B cell (primary cell): ENCODE measurements around the gene MPST. TPM values are rescaled to one million over a fixed set of nuclear protein-coding genes. Genes with fewer than 3 reads are reported as not detected.

Source experiments
- ATAC-seq: fragments of 200-7000 bp; cut with Tn5 transposase; one replicate; pipeline ENCODE4 v1.10.0; 2021; ENCODE audit warnings: low read depth, mild to moderate bottlenecking, moderate number of reproducible peaks, moderate library complexity
- CTCF ChIA-PET: fragments of 350-600 bp; sonication (Branson Sonifier 250); formaldehyde crosslinking; loops from one replicate; lab custom pipeline; 2021; ENCODE audit warnings: antibody characterized with exemption, inconsistent platforms; lab: Charles Lee
- POLR2A ChIA-PET: fragments of 350-600 bp; sonication (Branson Sonifier 250); formaldehyde crosslinking; loops from one replicate; lab custom pipeline; 2021; ENCODE audit warnings: antibody characterized with exemption; lab: Charles Lee
- DNase-seq: peaks from one replicate; pipeline ENCODE4 v3.0.0; 2013
- H2AFZ ChIP-seq: 2 replicates; pipeline ENCODE4 v1.6.1; 2012; ENCODE audit warnings: mild to moderate bottlenecking, low read depth, low read length; ENCODE audit not compliant: insufficient read depth, poor library complexity, severe bottlenecking
- H3K27ac ChIP-seq, 2 donors: 1 replicate in 1 of 2; 2 replicates in 1 of 2; pipeline ENCODE4 v1.5.1; 2012 to 2013; ENCODE audit warnings: low read length in 2 of 2, mild to moderate bottlenecking in 2 of 2, moderate library complexity in 1 of 2
- H3K27me3 ChIP-seq, 4 experiments: fragments of 200-600 bp in 1 of 4; sonication (generic) in 1 of 4; replicated peaks in 1 of 4; 1 replicate in 2 of 4; 2 replicates in 2 of 4; pipeline versions ENCODE4 v1.6.1 to v1.7.0; 2013 to 2016; ENCODE audit warnings: low read length in 3 of 4, mild to moderate bottlenecking in 2 of 4, mixed read lengths in 1 of 4, moderate library complexity in 1 of 4; ENCODE audit not compliant: insufficient read depth in 4 of 4, control insufficient read depth in 3 of 4; ENCODE audit errors: control extremely low read depth in 1 of 4
- H3K36me3 ChIP-seq, 2 experiments: replicated peaks in 1 of 2; 1 replicate in 1 of 2; 2 replicates in 1 of 2; pipeline versions ENCODE4 v1.6.1 to v1.7.1; 2013; ENCODE audit warnings: low read length in 1 of 2; ENCODE audit not compliant: insufficient read depth in 2 of 2, control insufficient read depth in 1 of 2; ENCODE audit errors: control extremely low read depth in 1 of 2, extremely low read depth in 1 of 2
- H3K4me1 ChIP-seq, 2 donors: fragments of 200-600 bp in 1 of 2; sonication (generic) in 1 of 2; 1 replicate in 1 of 2; 2 replicates in 1 of 2; pipeline versions ENCODE4 v1.5.1 to v1.6.1; 2013 to 2017; ENCODE audit warnings: low read length in 2 of 2; ENCODE audit not compliant: control insufficient read depth in 2 of 2, insufficient read depth in 2 of 2
- H3K4me2 ChIP-seq: replicated peaks from 2 replicates; pipeline ENCODE3; 2012; ENCODE audit warnings: mild to moderate bottlenecking, low read depth, low read length; ENCODE audit not compliant: poor library complexity, severe bottlenecking
- H3K4me3 ChIP-seq, 5 experiments: fragments of 200-600 bp in 1 of 5; sonication (generic) in 1 of 5; 1 replicate in 3 of 5; 2 replicates in 2 of 5; pipeline versions ENCODE4 v1.5.1 to v1.7.0; 2011 to 2016; ENCODE audit warnings: low read length in 4 of 5, mild to moderate bottlenecking in 4 of 5, low read depth in 2 of 5, control low read depth in 1 of 5, moderate library complexity in 1 of 5; ENCODE audit not compliant: insufficient read depth in 1 of 5; ENCODE audit errors: control extremely low read depth in 1 of 5, extremely low read depth in 1 of 5
- H3K79me2 ChIP-seq: fragments of 200-600 bp; sonication (generic); one replicate; pipeline ENCODE4 v1.6.0; 2016; ENCODE audit warnings: low read length; ENCODE audit not compliant: control insufficient read depth, insufficient read depth
- H3K9ac ChIP-seq: fragments of 200-600 bp; sonication (generic); 2 replicates; pipeline ENCODE4 v1.6.1; 2017; ENCODE audit warnings: mild to moderate bottlenecking, low read length, moderate library complexity
- H3K9me3 ChIP-seq, 3 donors: one replicate each; pipeline versions ENCODE4 v1.6.1 to v1.7.1; 2013; ENCODE audit warnings: low read length in 2 of 3; ENCODE audit not compliant: control insufficient read depth in 2 of 3, insufficient read depth in 1 of 3; ENCODE audit errors: control extremely low read depth in 1 of 3
- H4K20me1 ChIP-seq: 2 replicates; pipeline ENCODE4 v1.6.0; 2012; ENCODE audit warnings: mild to moderate bottlenecking, low read length; ENCODE audit not compliant: insufficient read depth, control insufficient read depth, poor library complexity, severe bottlenecking
- H3K27ac Mint-ChIP-seq: one replicate; pipeline ENCODE4 v1.8.0; 2021; ENCODE audit warnings: mixed read lengths
- H3K27me3 Mint-ChIP-seq: one replicate; pipeline ENCODE4 v1.8.0; 2021; ENCODE audit warnings: mixed read lengths
- H3K4me1 Mint-ChIP-seq: one replicate; pipeline ENCODE4 v1.8.0; 2021; ENCODE audit warnings: mixed read lengths
- H3K4me3 Mint-ChIP-seq: one replicate; pipeline ENCODE4 v1.8.0; 2021; ENCODE audit warnings: mixed read lengths
- H3K9me3 Mint-ChIP-seq: one replicate; pipeline ENCODE4 v1.8.0; 2022; ENCODE audit warnings: mixed read lengths; ENCODE audit not compliant: insufficient read depth
- EZH2 ChIP-seq: IDR thresholded peaks from 2 replicates; pipeline ENCODE4 v1.6.1; 2012; ENCODE audit warnings: borderline replicate concordance, low read depth, mild to moderate bottlenecking, moderate library complexity, low read length; ENCODE audit not compliant: insufficient read depth, poor library complexity, severe bottlenecking
- WGBS: methylation state at CpG from one replicate; pipeline ENCODE4 v1.1.5; 2013; ENCODE audit warnings: missing lambda C conversion rate; ENCODE audit not compliant: insufficient coverage; 5-methylcytosine and 5-hydroxymethylcytosine counted together
- intact Hi-C: fragments of 100-400 bp; cut with micrococcal nuclease; formaldehyde crosslinking; loops from one replicate; pipeline ENCODE4 v1.10.0; 2022
- polyA plus RNA-seq: library from polyadenylated mRNA; depleted of rRNA; stranded (reverse); fragments of >200 nt; gene quantifications from 2 replicates; pipeline ENCODE4 v1.2.3, GENCODE V29; 2012
- total RNA-seq, 2 donors: library from RNA; stranded (reverse); fragments of 120-200 nt in 1 of 2; gene quantifications; 1 replicate in 1 of 2; 2 replicates in 1 of 2; pipeline versions ENCODE4 v1.2.3 to v1.2.4, GENCODE V29; 2013 to 2022
- TF ChIP-seq, protein P1 (sequence below): fragments of 200-600 bp; IDR thresholded peaks from one replicate; pipeline ENCODE4 v1.8.0; 2022; ENCODE audit warnings: antibody characterized with exemption, mild to moderate bottlenecking

MPST gene
- total and polyA plus RNA-seq, 2 donors (not counting 1 experiment from before 2014, with no cell fraction given) = 11.2 to 17.7 TPM

DNA sequence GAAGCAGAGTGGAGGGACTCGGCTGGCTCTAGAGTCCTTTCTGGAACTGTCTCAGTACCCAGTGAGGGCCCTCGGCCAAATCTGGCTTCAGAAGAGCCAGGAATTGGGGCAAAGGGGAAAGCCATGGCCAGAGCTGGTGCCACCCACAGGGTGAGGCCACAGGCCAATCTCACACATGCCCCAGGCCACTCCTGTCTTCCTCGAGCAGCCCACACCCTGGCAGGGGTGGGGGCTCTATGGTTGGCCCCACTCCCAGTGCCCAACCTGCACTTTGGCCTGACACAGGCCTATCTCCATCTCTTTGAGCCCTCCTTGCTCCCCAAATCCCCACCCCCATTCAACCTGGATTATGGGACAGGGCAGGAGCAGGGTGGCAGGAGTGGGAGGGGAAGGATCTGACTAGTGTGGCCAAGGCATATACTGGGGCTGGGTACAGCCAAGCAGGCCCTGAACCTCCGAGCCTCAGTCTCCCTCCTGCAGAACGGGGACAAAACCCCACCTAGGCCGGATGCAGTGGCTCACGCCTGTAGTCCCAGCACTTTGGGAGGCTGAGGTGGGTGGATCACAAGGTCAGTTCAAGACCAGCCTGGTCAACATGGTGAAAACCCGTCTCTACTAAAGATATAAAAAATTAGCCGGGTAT is 7.2 kb upstream of the MPST start:
- Histone ChIP-seq H3K36me3 (no peaks in the 10 kb centered on the region), H3K79me2 (no peaks in the 10 kb centered on the region), H3K4me1 (no peaks in the 10 kb centered on the region), H3K27ac (no peak overlapping the region), H3K27me3 (no peaks in the 10 kb centered on the region), H3K9ac (no peak overlapping the region), H3K4me2 (no peak overlapping the region), H3K4me3 (no peak overlapping the region), H3K9me3 (no peaks in the 10 kb centered on the region), H4K20me1 (no peaks in the 10 kb centered on the region), H2AFZ (no peak overlapping the region)
- H3K27ac Mint-ChIP-seq = no peak overlapping the region
- DNase-seq (no peak), ATAC-seq (no peak)
- H3K9me3 Mint-ChIP-seq = no peaks in the 10 kb centered on the region
- TF ChIP-seq EZH2 = no peak
- TF ChIP-seq, protein P1, sequence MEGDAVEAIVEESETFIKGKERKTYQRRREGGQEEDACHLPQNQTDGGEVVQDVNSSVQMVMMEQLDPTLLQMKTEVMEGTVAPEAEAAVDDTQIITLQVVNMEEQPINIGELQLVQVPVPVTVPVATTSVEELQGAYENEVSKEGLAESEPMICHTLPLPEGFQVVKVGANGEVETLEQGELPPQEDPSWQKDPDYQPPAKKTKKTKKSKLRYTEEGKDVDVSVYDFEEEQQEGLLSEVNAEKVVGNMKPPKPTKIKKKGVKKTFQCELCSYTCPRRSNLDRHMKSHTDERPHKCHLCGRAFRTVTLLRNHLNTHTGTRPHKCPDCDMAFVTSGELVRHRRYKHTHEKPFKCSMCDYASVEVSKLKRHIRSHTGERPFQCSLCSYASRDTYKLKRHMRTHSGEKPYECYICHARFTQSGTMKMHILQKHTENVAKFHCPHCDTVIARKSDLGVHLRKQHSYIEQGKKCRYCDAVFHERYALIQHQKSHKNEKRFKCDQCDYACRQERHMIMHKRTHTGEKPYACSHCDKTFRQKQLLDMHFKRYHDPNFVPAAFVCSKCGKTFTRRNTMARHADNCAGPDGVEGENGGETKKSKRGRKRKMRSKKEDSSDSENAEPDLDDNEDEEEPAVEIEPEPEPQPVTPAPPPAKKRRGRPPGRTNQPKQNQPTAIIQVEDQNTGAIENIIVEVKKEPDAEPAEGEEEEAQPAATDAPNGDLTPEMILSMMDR = no peak
- 93% methylated on average over 6 of the region's 9 CpGs for WGBS
- H3K27me3 Mint-ChIP-seq = peaks cover 4% of the 10 kb centered on the region
- POLR2A ChIA-PET = no interaction called here
- H3K4me3 Mint-ChIP-seq = no peak overlapping the region
- no peaks in the 10 kb centered on the region for H3K4me1 Mint-ChIP-seq
- CTCF ChIA-PET = interaction anchor here (1.8 kb wide), 1 partner anchor 10 kb away, joined by 4 read pairs; no protein-coding TSS in a partner anchor
- intact Hi-C loops = no loop called here

DNA sequence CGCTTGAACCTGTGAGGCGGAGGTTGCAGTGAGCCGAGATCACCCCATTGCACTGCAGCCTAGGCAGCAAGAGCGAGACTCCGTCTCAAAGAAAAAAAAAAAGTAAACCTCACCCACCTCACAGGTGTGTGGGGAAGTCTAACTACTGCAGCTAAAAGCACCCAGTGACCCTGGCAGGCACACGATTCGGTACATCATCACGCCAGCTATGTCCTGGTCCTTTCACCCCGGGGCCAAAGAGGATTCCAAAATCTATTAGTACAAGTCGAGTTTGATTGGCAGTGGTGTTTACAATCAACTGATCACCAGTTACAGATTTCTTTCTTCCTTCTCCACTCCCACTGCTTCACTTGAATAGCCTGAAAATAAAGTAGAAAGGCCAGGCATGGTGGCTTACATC is 6.6 kb upstream of the MPST start:
- H3K4me2 ChIP-seq = no peak overlapping the region
- H3K4me1 ChIP-seq = no peaks in the 10 kb centered on the region
- no peaks in the 10 kb centered on the region for H3K9me3 ChIP-seq
- ChIA-PET POLR2A (no interaction called here), CTCF (interaction anchor here (1.8 kb wide), 1 partner anchor 9 kb away, joined by 4 read pairs; no protein-coding TSS in a partner anchor)
- H4K20me1 ChIP-seq = no peaks in the 10 kb centered on the region
- H3K27me3 ChIP-seq = no peaks in the 10 kb centered on the region
- no peak overlapping the region for H3K27ac ChIP-seq
- H3K79me2 ChIP-seq = no peaks in the 10 kb centered on the region
- no peak for ATAC-seq
- intact Hi-C loops = no loop called here
- Mint-ChIP-seq H3K27me3 (peaks cover 3% of the 10 kb centered on the region), H3K27ac (no peak overlapping the region), H3K9me3 (no peaks in the 10 kb centered on the region), H3K4me1 (no peaks in the 10 kb centered on the region), H3K4me3 (no peak overlapping the region)
- no peak overlapping the region for H3K9ac ChIP-seq
- H3K4me3 ChIP-seq = no peak overlapping the region
- DNase-seq = no peak
- H3K36me3 ChIP-seq = no peaks in the 10 kb centered on the region
- H2AFZ ChIP-seq = no peak overlapping the region
- WGBS = 100% methylated on average over 2 of the region's 10 CpGs
- TF ChIP-seq EZH2 = no peak
- TF ChIP-seq, protein P1 = no peak
